SKM-1 treated with dmso at 0.1 percent for 144 hours (cell line): Measurements from ENCODE around the gene SPG7.

Experiments used
- DNase-seq: peaks from one replicate; lab custom pipeline; 2025; ENCODE audit not compliant: unreplicated experiment; lab: John Stamatoyannopoulos, UW

The SPG7 gene

DNA sequence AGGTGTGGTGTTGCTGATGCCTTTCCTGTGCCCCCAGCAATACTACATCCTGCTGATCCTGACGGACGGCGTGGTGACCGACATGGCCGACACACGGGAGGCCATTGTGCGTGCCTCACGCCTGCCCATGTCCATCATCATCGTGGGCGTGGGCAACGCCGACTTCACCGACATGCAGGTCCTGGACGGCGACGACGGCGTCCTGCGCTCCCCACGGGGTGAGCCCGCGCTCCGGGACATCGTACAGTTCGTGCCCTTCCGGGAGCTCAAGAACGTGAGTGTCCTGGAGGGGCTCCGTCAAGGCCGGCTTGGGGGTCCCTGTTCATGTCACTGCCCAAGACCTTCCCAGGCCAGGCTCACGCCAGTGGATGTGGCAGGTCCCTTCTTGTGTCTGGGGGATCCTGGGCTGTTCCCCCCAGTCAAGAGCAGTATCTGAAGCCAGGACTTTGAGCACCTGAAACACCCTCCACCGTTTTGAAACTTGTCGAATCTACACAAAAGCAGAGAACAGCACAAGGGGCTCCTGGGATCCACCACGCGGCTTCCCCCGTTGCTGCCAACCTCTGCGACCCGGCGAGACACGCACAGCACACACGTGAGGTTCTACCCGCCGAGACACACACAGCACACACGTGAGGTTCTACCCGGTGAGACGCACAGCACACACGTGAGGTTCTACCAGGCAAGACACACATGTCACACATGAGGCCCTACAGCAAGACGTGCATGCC lies 87.3 kb downstream of the SPG7 start:
- no peak for DNase-seq

DNA sequence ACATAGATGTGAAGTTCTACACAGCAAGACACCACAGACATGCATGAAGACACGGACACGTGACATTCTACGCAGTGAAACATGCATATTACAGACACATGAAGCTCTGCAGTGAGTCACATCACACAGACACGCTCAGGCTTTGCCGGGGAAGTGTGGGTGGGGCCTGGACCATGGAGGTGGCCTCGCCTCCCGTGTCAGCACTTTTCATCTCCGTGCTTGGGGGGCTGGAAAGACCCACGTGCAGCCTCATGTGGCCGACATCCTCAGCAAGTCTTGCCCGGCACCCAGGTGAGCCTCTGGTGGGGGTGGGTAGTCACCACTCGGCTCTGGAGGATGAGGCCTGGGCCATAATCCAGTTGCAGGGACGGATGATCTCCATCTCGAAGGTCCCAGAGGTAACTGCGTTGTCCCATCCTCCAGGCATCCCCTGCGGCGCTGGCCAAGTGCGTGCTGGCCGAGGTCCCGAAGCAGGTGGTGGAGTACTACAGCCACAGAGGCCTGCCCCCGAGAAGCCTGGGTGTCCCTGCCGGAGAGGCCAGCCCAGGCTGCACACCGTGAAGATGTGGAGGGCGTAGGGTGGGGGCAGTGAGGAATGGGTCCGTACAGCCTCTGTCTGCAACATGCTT lies 88.0 kb downstream of the SPG7 start:
- no peak for DNase-seq

DNA sequence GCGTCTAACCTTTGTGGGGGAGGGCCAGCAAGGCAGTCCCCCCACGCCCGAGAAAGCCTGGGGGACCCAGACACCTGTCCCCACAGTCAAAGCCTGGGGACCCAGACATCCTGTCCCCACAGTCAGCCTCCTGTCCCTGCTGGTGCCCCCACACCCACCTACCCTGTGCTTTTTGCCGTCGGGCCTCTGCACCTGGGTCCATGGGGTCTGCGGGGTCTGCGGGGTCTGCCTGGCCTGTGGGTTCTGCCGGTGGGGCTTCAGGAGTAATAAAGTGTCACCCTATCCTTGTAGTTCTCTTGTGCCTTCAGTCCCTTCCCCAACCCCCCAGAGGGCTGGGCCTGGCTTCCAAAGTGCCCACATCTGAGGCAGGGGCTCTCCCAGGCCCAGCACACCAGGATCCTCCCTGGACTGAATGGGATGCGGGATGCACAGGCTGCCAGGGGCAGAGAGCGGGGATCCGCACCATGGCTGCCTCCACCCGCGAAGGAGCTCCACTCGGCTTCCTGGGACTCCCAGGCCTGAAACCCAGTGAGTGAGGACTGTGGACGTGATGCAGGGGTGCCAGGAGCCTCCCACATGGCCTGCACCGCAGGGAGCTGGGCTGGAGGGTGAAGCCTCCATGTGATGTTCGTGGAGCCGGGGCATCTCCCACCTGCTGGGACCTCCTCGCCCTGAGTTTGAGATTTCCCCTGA lies 88.9 kb downstream of the SPG7 start:
- no peak for DNase-seq

DNA sequence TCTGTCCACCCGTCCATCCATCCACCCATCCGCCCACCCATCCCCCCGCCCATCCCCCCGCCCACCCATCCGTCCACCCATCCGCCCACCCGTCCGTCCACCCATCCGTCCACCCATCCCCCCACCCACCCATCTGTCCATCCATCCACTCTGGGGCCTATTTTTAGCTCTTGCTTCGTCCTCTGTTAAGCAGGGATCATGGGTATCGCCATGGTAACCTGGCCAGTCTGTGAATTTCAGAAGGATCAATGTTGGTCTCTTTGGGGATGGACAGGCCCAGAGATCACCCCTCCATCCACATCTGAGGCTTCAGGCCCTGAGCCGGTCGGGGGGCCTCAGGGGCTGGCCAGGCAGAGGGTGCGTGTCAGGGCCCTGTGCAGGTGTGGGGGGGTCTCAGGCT lies 90.0 kb downstream of the SPG7 start:
- DNase-seq: peak; percentile 17

DNA sequence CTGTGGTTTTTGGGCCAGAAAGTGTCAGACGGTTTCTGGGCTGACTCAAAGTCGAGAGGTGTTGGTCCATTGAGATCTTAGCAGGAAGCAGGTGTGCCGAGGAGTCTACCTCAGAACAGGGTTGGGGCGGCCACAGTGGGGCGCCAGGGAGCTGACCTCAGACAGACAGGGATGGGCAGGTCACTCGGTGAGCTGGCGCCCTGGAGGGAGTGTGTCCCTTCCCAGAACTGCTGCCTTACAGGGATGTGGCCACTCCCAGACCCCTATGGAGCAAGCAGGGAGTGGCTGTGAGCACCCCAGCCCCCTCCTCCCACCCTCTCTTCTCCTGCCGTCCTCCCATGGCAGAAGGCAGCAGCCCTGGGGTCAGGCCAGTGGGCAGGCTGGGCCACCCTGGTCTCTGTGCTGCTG lies 91.3 kb downstream of the SPG7 start:
- DNase-seq: no peak

DNA sequence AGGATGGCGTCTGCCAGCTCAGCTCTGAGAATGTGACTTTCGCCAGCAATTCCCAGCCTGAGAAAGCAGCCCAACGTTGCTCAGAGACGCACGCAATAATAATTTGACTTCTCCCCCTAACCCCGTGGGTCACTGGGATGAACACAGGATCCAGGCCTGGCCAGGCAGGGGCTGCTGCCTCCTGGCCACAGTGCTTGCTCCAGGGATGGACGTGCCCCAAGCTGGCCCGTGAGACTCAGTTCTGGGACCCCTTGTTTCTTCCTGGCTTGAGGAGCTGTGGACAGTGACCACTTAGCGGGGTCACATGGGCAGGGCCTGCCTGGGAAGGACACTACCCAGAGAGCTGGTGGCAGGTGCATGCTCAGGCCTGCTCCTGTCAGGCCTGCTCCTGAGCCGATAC lies 91.7 kb downstream of the SPG7 start:
- no peak for DNase-seq

DNA sequence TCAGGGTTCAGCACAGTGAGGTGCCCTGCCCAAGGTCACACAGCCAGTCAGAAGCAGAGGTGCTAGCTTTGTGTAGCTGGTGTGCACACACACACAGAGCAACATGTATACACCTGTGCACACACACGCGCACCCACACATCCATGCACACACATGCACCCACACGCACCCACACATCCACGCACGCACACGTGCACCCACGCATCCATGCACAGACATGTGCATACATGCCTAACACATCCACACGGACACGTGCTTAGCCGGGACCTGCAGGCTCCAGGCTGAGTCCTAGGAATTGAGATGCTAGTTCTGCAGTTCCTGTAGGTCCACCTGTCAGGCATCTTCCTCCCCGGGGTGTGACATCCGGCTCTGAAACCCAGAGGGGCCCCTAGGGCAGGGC lies 92.2 kb downstream of the SPG7 start:
- DNase-seq: no peak

DNA sequence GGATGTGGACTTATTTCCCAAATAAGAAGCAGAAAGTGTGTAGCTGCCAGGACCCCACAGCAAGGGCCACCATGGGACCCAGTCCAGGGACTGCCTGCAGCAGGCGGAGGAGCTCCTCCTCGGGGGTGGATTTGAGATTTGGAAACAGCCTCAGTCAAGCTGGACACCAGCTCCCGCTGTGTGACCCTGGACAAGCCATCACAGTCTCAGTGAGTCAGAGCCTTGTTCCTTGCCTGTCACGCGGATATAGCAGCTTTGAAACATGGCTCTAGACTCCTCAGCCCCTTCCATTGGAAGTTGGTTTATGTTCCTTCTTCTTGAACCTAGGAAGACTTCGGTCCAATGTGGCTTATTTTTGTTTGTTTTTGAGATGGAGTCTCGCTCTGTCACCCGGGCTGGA lies 92.8 kb downstream of the SPG7 start:
- no peak for DNase-seq

DNA sequence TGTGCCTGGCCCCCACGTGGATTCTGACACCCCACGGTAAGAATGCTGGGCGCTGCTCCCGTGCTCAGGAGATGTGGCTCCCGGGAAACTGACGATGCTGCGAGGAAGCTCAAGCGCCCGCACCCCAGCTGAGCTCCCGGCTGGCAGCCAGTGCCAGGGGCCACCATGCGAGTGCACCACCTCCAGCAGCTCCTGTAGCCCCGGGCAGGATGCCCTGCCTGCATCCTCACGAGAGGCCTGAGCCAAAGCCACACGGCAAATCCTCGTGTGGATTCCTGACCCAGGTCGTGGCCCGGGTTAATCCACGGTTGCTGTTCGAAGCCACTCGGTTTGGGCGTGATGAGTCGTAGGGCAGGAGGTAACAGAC lies 93.7 kb downstream of the SPG7 start:
- DNase-seq: no peak

DNA sequence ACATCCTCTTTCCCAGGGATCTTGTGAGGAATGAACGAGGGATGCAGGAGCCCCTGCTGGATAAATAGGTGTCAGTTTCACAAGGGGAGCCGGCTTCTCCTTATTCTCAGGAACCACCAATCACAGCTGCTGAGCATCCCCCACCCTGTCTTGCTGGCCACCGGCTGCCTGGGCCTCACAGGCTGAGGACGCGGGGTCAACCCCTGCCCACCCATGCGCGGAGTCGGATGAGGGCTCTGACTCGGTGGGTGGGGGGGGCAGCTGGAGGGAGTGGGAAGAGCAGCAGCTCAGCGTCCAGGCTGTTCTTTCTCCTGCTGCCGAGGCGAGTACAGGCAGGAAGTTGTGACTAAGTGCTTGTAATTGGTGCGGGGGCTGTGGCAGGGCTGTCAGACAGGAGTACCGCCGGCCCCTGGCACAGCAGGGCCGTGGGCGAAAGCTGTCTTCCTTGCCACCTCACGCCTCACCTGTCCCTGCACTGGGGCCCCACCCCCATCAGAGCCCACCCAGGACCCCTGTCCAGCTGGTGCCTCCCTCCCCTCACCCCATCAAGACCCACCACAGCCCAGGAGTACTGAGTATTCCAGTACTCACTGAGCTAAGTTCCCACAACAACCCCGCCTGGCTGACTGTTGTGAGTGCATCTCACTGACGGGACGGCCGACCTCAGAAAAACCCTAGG lies 94.2 kb downstream of the SPG7 start:
- peak; percentile 45 for DNase-seq

DNA sequence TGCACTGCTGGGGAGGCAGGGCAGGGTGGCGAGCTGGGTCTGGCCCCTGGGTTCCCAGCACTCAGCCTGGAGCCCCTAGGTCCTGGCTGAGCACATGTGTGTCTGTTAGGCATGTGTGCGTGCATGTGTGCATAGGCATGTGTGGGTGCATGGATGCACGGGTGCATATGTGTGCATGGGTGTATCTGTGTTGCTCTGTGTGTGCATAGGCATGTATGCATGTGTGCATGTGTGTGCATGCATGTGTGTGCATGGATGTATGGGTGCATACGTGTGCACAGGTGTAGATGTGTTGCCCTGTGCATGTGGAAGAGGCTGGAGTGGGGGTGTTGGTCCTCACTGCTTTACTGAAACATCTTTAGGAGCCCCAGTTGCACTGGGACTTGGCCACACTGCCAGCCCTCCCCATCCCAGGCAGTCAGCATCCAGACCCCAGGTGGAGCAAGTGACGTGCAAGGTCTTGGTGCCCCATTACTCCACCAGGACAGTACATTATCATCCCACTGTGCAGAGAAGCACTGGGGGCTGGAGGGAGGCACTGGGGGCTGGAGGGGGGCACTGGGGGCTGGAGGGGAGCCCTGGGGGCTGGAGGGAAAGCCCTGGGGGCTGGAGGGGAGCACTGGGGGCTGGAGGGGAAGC lies 94.9 kb downstream of the SPG7 start:
- no peak for DNase-seq

DNA sequence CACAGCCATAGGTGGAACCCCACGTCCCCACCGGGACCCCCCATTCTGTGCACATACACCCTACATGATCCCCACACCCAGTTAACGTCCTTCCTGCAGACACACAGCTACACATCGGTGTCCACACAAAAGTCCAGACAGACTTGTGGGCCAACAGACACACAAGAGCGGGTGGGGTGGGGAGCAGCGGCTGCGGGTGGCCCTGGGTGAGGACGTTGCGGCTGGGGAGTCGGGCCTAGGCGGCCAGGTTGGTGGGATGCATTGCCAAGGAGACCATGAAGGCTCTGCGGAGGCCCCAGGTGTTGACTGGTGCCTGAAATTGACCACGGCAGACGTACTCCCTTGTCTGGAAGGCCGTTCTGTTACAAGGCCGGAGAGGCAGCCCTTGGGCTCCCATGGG lies 96.6 kb downstream of the SPG7 start:
- no peak for DNase-seq

DNA sequence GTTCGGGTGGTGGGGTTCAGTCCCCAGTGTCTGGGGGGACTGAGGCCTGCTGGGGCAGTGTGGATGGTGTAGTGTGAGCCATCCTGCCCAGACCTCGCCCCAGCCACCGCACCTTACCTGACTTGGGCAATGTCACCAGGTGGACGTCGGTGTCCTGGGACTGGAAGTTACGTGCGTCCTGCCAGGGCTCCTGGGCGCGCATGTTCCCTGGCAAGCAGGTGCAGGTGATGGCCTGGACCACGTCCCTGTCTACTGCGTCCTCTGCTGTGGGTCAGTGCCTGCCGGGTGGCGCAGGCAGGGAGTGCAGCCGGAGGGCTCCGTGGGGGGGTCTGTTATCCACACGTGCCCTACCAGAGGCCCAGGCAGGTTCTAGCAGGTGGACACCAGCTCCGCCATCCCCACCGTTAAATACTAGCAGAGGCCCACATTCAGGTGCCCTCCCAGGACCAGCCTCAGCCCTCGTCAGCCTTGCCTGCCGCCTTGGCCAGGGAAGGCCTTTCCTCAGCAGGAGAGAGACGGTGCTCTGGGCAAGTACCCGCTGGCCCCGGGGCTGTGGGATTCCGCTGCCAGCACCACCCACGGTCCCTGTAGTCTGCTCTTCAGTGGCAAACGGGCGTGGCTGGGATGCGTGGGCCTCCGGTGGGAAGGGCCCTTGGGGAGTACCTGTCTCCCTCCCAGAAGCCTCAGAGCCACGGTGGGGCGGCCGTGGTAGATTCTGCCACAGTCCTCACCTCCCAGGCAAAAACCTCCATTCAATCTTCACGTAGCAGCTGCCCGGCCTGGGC lies 97.2 kb downstream of the SPG7 start:
- no peak for DNase-seq

DNA sequence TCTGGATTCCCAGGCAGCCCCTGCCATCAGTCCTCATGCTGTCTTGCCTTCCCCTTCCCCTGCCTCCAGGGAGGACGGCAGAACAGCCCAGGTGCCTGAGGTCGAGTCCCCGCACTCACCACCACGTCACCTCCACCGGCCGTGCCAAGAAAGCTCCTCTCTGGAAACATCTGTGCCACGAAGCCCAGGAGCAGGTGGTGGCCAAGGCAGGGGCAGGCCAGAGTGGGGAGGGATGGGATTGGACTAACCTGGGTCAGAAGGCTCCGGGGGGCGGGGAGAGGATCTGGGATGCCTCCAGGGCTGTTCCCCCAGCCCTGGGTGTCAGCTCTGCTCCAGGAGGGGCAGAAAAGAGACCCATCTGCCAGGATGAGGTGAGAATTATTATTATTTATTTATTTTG lies 97.8 kb downstream of the SPG7 start:
- DNase-seq: no peak
